Astrocyte (in vitro differentiated cells and primary cell): Measurements from ENCODE around the gene LRP10.

Source experiments
- CTCF ChIP-seq: IDR thresholded peaks from 2 replicates; pipeline ENCODE4 v1.5.1; 2011; ENCODE audit warnings: low read depth, mild to moderate bottlenecking, inconsistent platforms, low read length, moderate library complexity; ENCODE audit not compliant: insufficient read depth
- EZH2 ChIP-seq: IDR thresholded peaks from 2 replicates; pipeline ENCODE4 v1.6.1; 2012; ENCODE audit warnings: mild to moderate bottlenecking, low read length, inconsistent platforms; ENCODE audit not compliant: insufficient read depth

- TF ChIP-seq CTCF = no peak
- TF ChIP-seq EZH2 = no peak
Measured at GRCh38 chr14:22929104-22929960, 57.8 kb downstream of the LRP10 start, which contains the start of gene PRMT5.
